SK-N-SH (cell line): ENCODE measurements around the gene CCL15.

ENCODE experiments used
- CTCF ChIP-seq: fragments of 200-600 bp; sonication (generic); IDR thresholded peaks from 2 replicates; pipeline ENCODE4 v1.6.1; 2017; ENCODE audit warnings: antibody characterized with exemption, mild to moderate bottlenecking, moderate library complexity
- RFX5 ChIP-seq: IDR thresholded peaks from 2 replicates; pipeline ENCODE4 v1.6.1; 2012; ENCODE audit warnings: mild to moderate bottlenecking, improper control_type of control experiment, low read length
- SIN3A ChIP-seq: IDR thresholded peaks from 2 replicates; pipeline ENCODE4 v1.6.1; 2012; ENCODE audit warnings: low read depth, mild to moderate bottlenecking, low read length, moderate library complexity, borderline replicate concordance
- TF ChIP-seq, protein P1 (sequence below): fragments of 150-350 bp; IDR thresholded peaks from 2 replicates; pipeline ENCODE4 v1.6.1; 2017; ENCODE audit warnings: antibody characterized with exemption, low read length, low read depth, borderline replicate concordance

- TF ChIP-seq SIN3A (no peak), CTCF (no peak), RFX5 (no peak)
- TF ChIP-seq, protein P1, sequence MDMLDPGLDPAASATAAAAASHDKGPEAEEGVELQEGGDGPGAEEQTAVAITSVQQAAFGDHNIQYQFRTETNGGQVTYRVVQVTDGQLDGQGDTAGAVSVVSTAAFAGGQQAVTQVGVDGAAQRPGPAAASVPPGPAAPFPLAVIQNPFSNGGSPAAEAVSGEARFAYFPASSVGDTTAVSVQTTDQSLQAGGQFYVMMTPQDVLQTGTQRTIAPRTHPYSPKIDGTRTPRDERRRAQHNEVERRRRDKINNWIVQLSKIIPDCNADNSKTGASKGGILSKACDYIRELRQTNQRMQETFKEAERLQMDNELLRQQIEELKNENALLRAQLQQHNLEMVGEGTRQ = no peak
Measured at GRCh38 chr17:35978346-35978745, 23.0 kb downstream of the CCL15 start.
